BLaER1 treated with 17β-estradiol and CSF1 and Interleukin-3, amounts not matched to agents 10 nM and 100 nM (cell line): ENCODE measurements around the gene MIS18A.
A peak's percentile ranks its signal among the peaks of the same experiment; 100 is the strongest.

Experiments
- H3K27ac ChIP-seq, 11 experiments: shearing (Covaris generic); formaldehyde crosslinking; 2 replicates each; pipeline ENCODE4 v1.8.1; 2022
- H3K27me3 ChIP-seq, 11 experiments: shearing (Covaris generic); formaldehyde crosslinking; 2 replicates each; pipeline ENCODE4 v1.8.1; 2022
- H3K36me3 ChIP-seq, 11 experiments: shearing (Covaris generic); formaldehyde crosslinking; 2 replicates each; pipeline ENCODE4 v1.8.1; 2022
- H3K4me1 ChIP-seq, 10 experiments: shearing (Covaris generic); formaldehyde crosslinking; 2 replicates each; pipeline ENCODE4 v1.8.1; 2022
- H3K4me2 ChIP-seq, 11 experiments: shearing (Covaris generic); formaldehyde crosslinking; 2 replicates each; pipeline ENCODE4 v1.8.1; 2022
- H3K4me3 ChIP-seq, 10 experiments: shearing (Covaris generic); formaldehyde crosslinking; 2 replicates each; pipeline ENCODE4 v1.8.1; 2022
- H3K9ac ChIP-seq, 11 experiments: shearing (Covaris generic); formaldehyde crosslinking; 2 replicates each; pipeline ENCODE4 v1.8.1; 2022
- H3K9me3 ChIP-seq, 11 experiments: shearing (Covaris generic); formaldehyde crosslinking; replicated peaks in 1 of 11; 2 replicates each; pipeline ENCODE4 v1.8.1; 2022
- H4K20me1 ChIP-seq, 11 experiments: shearing (Covaris generic); formaldehyde crosslinking; 2 replicates each; pipeline ENCODE4 v1.8.1; 2022
- Cebpa-rat ChIP-seq, 11 experiments: shearing (Covaris generic); IDR thresholded peaks; 2 replicates each; pipeline ENCODE4 v1.8.1; 2022

Gene MIS18A

GRCh38 chr21:32278518-32279376 is at the start of gene MIS18A:
TSS of gene MIS18A (minus strand) at chr21:32279049. CDS start at chr21:32279014, 35 bp downstream.
- Histone ChIP-seq H3K4me2 (peak within 1 kb of the TSS; percentile 80 to 93 (median 89)), H3K4me1 (peaks cover 16 to 28% (median 20%) of the 10 kb centered on the region in 10 experiments), H3K9ac (peak within 1 kb of the TSS; percentile 69 to 88 (median 82)), H4K20me1 (peaks cover 0 to 6% (median 0%) of the 10 kb centered on the region in 11 experiments; a peak in 1 of 22 replicates), H3K9me3 (no peaks in the 10 kb centered on the region), H3K27ac (peak within 1 kb of the TSS in 10 of 11 experiments; percentile 52 to 80 (median 74); a peak in 21 of 22 replicates), H3K27me3 (no peaks in the 10 kb centered on the region), H3K36me3 (peaks cover 3 to 43% (median 27%) of the 10 kb centered on the region in 11 experiments; a peak in 21 of 22 replicates), H3K4me3 (peak within 1 kb of the TSS; percentile 71 to 94 (median 87))
- no peak for TF ChIP-seq Cebpa-rat (IDR thresholded peaks at IDR 0.05)

GRCh38 chr21:32328595-32328994 is 49.7 kb upstream of the MIS18A start:
- H3K9me3 ChIP-seq, result peaks cover 0 to 15% (median 3%) of the 10 kb centered on the region in 11 experiments; a peak in 7 of 22 replicates
- no peaks in the 10 kb centered on the region for H3K27me3 ChIP-seq
- H3K4me3 ChIP-seq, result no peak overlapping the region
- no peak overlapping the region for H3K9ac ChIP-seq
- no peak overlapping the region for H3K4me2 ChIP-seq
- H3K36me3 ChIP-seq, result peaks cover 96 to 100% (median 98%) of the 10 kb centered on the region in 11 experiments
- no peaks in the 10 kb centered on the region for H3K4me1 ChIP-seq
- H4K20me1 ChIP-seq, result peaks cover 0 to 15% (median 0%) of the 10 kb centered on the region in 11 experiments; a peak in 7 of 22 replicates
- no peak for TF ChIP-seq Cebpa-rat (IDR thresholded peaks at IDR 0.05)
- no peak overlapping the region for H3K27ac ChIP-seq

- no peak overlapping the region for H3K4me3 ChIP-seq
- H3K4me2 ChIP-seq, result no peak overlapping the region
- no peak for TF ChIP-seq Cebpa-rat (IDR thresholded peaks at IDR 0.05)
- no peaks in the 10 kb centered on the region for H3K27me3 ChIP-seq
- H4K20me1 ChIP-seq, result peaks cover 0 to 25% (median 3%) of the 10 kb centered on the region in 11 experiments; a peak in 5 of 22 replicates
- H3K9ac ChIP-seq, result no peak overlapping the region
- H3K27ac ChIP-seq, result no peak overlapping the region
- no peaks in the 10 kb centered on the region for H3K4me1 ChIP-seq
- peaks cover 98 to 100% (median 100%) of the 10 kb centered on the region in 11 experiments for H3K36me3 ChIP-seq
- H3K9me3 ChIP-seq, result peaks cover 0 to 15% (median 3%) of the 10 kb centered on the region in 11 experiments; a peak in 7 of 22 replicates
These were observed 46.9 kb upstream of the MIS18A start for GRCh38 chr21:32325706-32326105.

- no peak overlapping the region for H3K4me2 ChIP-seq
- H3K4me3 ChIP-seq, result no peak overlapping the region
- H3K4me1 ChIP-seq, result no peaks in the 10 kb centered on the region
- H3K36me3 ChIP-seq, result peaks cover 98 to 100% (median 100%) of the 10 kb centered on the region in 11 experiments
- no peaks in the 10 kb centered on the region for H3K9me3 ChIP-seq
- H3K27ac ChIP-seq, result no peak overlapping the region
- H3K27me3 ChIP-seq, result no peaks in the 10 kb centered on the region
- TF ChIP-seq Cebpa-rat (IDR thresholded peaks at IDR 0.05), result no peak
- no peak overlapping the region for H3K9ac ChIP-seq
- peaks cover 0 to 45% (median 8%) of the 10 kb centered on the region in 11 experiments; a peak in 11 of 22 replicates for H4K20me1 ChIP-seq
These were observed 43.8 kb upstream of the MIS18A start for GRCh38 chr21:32322676-32323075.

- H3K27ac ChIP-seq, result no peak overlapping the region
- H4K20me1 ChIP-seq, result peaks cover 0 to 51% (median 9%) of the 10 kb centered on the region in 11 experiments; a peak in 11 of 22 replicates
- H3K36me3 ChIP-seq, result peaks cover 99 to 100% (median 100%) of the 10 kb centered on the region in 11 experiments
- H3K9ac ChIP-seq, result no peak overlapping the region
- H3K4me2 ChIP-seq, result no peak overlapping the region
- no peaks in the 10 kb centered on the region for H3K27me3 ChIP-seq
- no peak for TF ChIP-seq Cebpa-rat (IDR thresholded peaks at IDR 0.05)
- H3K4me3 ChIP-seq, result no peak overlapping the region
- no peaks in the 10 kb centered on the region for H3K9me3 ChIP-seq
- H3K4me1 ChIP-seq, result no peaks in the 10 kb centered on the region
These were observed 43.3 kb upstream of the MIS18A start for GRCh38 chr21:32322103-32322502.

- Histone ChIP-seq H3K9me3 (no peaks in the 10 kb centered on the region), H3K4me3 (no peak overlapping the region), H3K4me1 (no peaks in the 10 kb centered on the region), H3K36me3 (peaks cover 100% of the 10 kb centered on the region in 11 experiments), H4K20me1 (peaks cover 0 to 56% (median 15%) of the 10 kb centered on the region in 11 experiments; a peak in 12 of 22 replicates), H3K27me3 (no peaks in the 10 kb centered on the region), H3K27ac (no peak overlapping the region), H3K4me2 (no peak overlapping the region), H3K9ac (no peak overlapping the region)
- TF ChIP-seq Cebpa-rat (IDR thresholded peaks at IDR 0.05), result no peak
These were observed 42.6 kb upstream of the MIS18A start for GRCh38 chr21:32321480-32321879.

- Histone ChIP-seq H3K36me3 (peaks cover 100% of the 10 kb centered on the region in 11 experiments), H3K4me2 (no peak overlapping the region), H3K4me1 (no peaks in the 10 kb centered on the region), H3K4me3 (no peak overlapping the region), H3K9me3 (no peaks in the 10 kb centered on the region), H4K20me1 (peaks cover 0 to 56% (median 22%) of the 10 kb centered on the region in 11 experiments; a peak in 12 of 22 replicates), H3K27me3 (no peaks in the 10 kb centered on the region), H3K9ac (no peak overlapping the region; a peak in 1 of 22 replicates), H3K27ac (no peak overlapping the region)
- no peak for TF ChIP-seq Cebpa-rat (IDR thresholded peaks at IDR 0.05)
These were observed 41.9 kb upstream of the MIS18A start for GRCh38 chr21:32320726-32321125.

- H3K4me1 ChIP-seq, result peaks cover 0 to 1% (median 0%) of the 10 kb centered on the region in 10 experiments; a peak in 1 of 20 replicates
- H3K36me3 ChIP-seq, result peaks cover 98 to 100% (median 100%) of the 10 kb centered on the region in 11 experiments
These were observed 41.2 kb upstream of the MIS18A start for GRCh38 chr21:32320059-32320458.

GRCh38 chr21:32319012-32319411 is 40.2 kb upstream of the MIS18A start:
- Histone ChIP-seq H3K27ac (no peak overlapping the region), H3K4me2 (no peak overlapping the region), H4K20me1 (peaks cover 0 to 68% (median 28%) of the 10 kb centered on the region in 11 experiments; a peak in 13 of 22 replicates), H3K4me1 (peaks cover 0 to 11% (median 0%) of the 10 kb centered on the region in 10 experiments; a peak in 7 of 20 replicates), H3K27me3 (no peaks in the 10 kb centered on the region), H3K9ac (no peak overlapping the region), H3K9me3 (no peaks in the 10 kb centered on the region), H3K36me3 (peaks cover 98 to 100% (median 100%) of the 10 kb centered on the region in 11 experiments), H3K4me3 (no peak overlapping the region)
- TF ChIP-seq Cebpa-rat (IDR thresholded peaks at IDR 0.05), result no peak

More at GRCh38 chr21:32320059-32320458, 41.2 kb upstream of the MIS18A start:
- TF ChIP-seq Cebpa-rat (IDR thresholded peaks at IDR 0.05), result no peak
- H3K27me3 ChIP-seq, result no peaks in the 10 kb centered on the region
- H3K27ac ChIP-seq, result no peak overlapping the region
- peaks cover 0 to 59% (median 28%) of the 10 kb centered on the region in 11 experiments; a peak in 13 of 22 replicates for H4K20me1 ChIP-seq
- no peak overlapping the region for H3K4me3 ChIP-seq
- no peaks in the 10 kb centered on the region for H3K9me3 ChIP-seq
- no peak overlapping the region for H3K9ac ChIP-seq
- H3K4me2 ChIP-seq, result no peak overlapping the region
